ENCODE measurements around the gene SCGB1D4.
"Not testable (repeated sequence)": the region's sequence is repeated elsewhere in the genome, so short reads cannot be mapped to it uniquely, and the experiment has no call there.

- not testable (repeated sequence) for TF ChIP-seq POLR2A, EP300 (IDR thresholded peaks at IDR 0.05)
- TF ChIP-seq, protein P1, sequence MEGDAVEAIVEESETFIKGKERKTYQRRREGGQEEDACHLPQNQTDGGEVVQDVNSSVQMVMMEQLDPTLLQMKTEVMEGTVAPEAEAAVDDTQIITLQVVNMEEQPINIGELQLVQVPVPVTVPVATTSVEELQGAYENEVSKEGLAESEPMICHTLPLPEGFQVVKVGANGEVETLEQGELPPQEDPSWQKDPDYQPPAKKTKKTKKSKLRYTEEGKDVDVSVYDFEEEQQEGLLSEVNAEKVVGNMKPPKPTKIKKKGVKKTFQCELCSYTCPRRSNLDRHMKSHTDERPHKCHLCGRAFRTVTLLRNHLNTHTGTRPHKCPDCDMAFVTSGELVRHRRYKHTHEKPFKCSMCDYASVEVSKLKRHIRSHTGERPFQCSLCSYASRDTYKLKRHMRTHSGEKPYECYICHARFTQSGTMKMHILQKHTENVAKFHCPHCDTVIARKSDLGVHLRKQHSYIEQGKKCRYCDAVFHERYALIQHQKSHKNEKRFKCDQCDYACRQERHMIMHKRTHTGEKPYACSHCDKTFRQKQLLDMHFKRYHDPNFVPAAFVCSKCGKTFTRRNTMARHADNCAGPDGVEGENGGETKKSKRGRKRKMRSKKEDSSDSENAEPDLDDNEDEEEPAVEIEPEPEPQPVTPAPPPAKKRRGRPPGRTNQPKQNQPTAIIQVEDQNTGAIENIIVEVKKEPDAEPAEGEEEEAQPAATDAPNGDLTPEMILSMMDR (IDR thresholded peaks at IDR 0.05), result not testable (repeated sequence)
Measured at GRCh38 chr11:62326719-62327118, 27.8 kb upstream of the SCGB1D4 start.
